Hepatic stellate cell (primary cell): Measurements from ENCODE around the gene PTRHD1.

Source experiments
- DNase-seq: peaks from one replicate; pipeline ENCODE4 v3.0.0; 2011; ENCODE audit warnings: low spot score

PTRHD1 gene

DNA sequence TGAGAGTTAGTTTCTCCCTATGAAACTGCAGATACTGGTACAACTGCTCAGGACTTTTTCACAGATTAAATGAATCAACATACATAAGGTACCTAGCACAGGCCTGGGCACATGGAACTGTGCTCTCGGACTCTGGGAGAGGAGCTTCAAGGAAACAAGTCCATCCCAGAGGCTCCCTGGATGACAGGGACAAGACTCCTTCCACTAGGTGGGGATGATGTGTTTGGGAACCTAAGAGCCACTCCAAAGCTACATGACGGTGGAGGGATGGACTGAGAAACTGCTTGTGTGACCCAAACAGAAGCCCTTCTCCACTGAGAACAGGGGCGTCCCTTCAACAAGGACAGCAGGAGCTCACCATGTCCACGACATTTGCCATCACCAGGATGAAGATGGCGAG is 37.2 kb upstream of the PTRHD1 start:
- DNase-seq, result peak; percentile 62

DNA sequence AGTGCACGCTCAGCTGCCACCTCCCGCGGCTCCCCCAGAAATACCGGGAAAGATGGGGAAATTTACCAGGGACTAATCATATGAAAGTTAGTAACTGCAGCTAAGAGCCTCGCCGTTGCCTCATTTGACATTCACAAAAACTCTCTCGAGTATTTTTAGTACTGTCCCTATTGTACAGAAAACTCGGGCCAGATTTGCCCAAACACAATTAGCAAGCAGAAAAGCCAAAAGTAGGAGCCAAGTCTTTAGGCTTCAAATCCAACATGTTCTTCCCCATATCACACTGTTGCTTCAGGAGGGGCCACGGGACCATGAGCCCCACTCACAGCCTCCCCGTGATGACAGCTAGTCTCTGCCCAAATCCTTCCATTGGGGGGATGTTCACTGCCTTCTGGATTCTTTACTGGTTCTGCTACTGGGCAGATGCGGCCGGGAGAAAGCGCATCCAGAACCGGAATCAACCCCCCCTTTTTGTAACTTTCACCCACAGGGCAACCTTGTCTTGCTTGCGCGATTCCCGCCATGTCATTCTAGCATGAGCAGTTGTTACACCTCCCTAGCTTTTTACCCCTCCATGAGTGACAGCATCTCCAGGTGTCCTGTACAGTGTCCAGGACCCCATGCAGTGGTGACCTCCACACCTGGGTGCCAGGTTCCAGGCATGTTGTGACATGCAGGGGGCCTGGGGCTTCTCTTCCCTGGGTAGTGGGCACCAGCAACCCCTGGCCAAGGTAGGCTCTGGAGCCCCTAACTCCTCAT is 35.2 kb upstream of the PTRHD1 start:
- DNase-seq, result no peak

DNA sequence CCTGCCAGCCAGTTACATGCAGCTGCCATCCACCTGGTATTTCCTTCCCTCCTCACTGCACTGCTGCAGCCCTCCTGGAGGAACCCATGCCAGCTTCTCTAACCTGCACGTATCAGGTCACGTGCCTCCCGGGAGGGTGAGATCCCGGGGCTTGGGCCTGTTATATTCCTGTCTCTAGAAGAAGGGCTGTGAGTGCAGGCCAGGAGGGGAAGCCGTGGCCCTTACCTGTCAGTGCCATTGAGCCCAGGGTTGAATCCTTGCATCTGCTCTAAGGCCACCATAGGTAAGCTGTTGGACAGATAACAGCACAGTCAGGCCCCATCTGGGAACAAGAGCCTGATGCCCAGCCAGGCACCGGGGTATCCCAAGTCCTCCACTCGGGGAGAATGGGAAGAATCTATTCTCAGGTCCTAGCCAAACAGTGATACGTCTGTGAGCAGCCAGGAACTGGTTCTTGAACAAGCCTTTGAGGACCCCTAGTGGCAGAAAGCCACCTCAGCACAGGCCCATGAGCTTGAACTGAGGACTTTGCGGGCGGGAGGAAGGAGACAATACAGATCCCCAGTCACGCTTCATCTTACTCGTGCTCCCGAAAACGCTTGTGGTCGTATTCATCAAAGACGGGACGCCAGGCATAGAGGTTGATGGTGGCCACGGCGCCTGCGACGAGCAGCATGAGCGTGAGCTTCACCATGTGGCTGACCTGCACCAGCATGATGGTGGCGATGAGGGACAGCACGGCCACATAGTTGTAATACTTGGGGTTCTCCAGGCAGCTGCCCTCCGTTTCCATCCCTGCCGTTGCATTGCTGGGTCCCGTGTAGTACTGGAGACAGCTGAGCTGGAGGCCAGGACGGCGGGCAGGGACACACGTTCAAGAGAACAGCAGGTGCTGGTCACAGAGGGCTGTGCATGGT is 34.4 kb upstream of the PTRHD1 start:
- DNase-seq, result peak; percentile 95

DNA sequence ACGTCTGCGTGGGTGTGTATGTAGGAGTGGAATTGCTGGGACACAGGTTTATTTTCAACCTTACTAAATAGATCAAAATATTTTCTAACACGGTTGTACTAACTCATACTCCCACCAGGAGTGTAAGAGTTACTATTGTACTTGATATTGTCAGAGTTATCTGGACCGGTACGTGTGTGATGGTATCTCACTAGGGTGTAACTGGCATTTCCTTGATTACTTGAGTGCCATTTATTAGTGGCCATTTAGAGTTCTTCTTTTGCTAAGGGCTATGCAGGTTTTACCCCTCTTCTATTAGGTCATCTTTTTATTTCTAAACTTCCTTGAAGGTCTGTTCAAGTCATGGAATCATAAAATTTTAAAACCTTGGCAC is 33.6 kb upstream of the PTRHD1 start:
- no peak for DNase-seq

DNA sequence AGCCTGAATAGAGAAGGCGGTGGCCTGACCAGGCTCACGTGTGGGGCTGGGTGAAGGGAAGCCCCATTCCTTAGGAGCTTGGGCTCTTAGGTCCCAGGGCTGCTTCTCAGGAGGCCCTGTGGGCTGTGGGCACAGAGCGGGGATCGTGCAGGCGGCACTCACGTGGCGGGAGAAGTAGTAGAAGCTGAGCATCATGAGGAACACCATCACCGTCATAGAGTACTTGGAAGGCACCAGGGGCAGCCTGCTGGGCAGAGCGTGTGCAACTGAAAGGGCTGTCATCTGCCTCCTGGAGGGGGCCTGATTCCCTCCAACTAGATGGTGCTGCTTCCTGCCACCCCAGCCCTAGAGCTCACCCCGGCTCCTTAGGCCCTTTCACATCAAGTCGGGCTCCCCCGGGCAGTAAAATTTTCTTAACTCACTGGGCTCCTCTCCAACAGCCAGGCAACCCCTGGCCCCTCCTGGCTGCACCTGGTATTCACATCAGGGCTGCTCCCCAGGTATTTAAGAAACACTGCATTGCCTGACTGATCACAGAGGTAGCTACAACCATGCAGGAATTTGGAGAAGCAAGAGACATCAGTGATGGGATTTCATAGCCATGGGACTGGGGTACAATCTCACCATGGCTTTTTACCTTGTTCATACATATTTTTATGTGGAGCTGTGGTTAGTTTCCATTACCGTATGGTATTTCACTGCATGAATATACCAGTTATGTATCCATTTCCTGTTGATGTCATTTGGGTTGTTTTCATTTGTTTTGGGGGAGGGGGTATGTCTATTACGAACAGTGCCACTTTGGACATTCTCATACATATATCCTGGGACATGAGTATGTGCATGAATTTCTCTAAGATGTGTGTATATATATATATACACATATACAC is 32.9 kb upstream of the PTRHD1 start:
- DNase-seq, result no peak

DNA sequence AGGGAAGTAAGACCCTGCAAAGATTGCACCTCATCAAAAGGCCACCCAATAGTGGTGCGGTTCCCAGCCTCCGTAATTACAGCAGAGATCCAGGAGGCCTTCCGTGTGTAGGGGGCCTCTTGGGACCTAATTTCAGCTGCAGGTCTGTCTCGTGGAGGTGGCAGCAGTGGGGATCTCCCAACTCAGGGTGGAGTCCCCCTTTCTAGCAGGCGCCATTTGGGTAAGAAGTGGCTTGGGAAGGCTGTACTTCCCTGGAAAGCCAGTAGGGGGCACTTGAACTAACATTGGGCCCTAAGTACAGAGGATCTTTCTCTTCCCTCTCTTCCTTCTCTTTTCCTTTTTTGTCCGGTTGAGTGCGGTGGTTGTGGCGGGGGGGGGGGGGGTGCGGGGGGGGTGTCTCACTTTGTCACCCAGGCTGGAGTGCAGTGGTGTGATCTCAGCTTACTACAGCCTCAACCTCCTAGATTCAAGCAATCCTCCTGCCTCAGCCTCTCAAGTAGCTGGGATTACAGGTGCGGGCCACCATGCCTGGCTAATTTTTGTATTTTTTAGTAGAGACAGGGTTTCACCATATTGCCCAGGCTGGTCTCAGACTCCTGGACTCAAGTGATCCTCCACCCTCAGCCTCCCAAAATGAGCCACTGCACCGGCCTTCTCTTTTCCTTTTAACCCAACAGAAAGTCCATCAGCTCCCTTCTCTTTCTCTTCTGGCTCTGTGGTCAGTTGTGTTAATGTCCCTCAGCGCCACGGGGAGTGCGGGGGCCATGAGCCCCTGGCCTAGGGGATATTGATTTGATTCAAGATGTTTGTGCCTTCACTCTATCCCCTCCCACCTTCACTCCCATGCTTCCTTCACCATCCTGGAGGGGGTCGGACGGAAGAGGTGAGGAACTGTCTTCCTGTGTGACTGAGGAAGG is 32.0 kb upstream of the PTRHD1 start:
- DNase-seq, result no peak

DNA sequence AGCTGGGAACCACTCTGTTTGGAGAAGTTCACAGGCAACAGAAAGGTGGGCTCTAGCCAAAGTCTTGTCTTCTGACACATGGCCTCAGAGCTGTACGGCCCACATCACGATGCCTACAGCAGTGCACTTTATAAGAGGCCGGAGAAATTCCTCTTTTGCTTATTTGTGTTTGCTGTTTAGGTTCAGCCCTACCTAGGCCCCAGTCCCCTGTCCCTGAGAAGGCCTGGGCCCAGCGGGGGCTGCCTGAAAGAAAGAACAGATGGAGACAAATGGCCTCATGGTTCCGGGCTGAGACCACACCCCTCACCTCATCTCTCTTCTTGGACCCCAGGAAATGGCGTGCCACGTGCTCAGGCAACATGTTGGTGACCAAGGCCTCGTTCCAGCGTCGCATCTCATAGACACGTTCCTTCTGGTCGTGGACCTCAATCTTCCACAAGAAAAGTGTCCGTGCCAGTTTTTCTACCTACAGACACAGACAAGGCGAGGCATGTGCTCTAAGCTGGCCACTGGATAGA is 30.9 kb upstream of the PTRHD1 start:
- DNase-seq, result no peak

DNA sequence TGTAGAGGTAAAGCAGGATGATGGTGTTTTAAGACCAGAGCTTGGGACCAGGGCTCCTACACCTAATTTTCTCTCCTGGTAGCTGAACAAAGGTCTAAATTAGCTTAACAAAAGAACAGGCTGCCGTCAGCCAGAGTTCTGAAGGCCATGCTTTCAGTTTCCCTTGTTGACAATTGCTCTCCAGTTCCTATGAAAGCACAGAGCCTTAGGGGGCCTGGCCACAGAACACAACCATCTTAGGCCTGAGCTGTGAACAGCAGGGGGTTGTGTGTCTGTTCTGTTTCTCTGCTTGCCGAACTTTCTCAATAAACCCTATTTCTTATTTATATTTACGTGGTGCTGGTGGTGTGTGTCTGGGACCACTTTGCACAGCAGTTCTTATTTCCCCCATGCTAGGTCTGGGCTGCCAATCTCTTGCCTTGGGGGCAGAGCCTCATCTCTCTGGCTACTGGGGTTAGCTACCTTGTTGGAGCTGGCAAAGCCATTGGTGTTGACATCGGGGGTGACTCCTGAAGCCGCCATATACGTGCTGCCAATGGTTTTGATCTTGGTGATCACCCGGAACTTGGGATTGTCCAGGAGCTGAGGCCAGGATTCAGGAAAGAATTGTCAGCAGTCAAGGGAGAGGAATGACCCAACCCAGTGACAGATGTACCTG is 29.0 kb upstream of the PTRHD1 start:
- no peak for DNase-seq

DNA sequence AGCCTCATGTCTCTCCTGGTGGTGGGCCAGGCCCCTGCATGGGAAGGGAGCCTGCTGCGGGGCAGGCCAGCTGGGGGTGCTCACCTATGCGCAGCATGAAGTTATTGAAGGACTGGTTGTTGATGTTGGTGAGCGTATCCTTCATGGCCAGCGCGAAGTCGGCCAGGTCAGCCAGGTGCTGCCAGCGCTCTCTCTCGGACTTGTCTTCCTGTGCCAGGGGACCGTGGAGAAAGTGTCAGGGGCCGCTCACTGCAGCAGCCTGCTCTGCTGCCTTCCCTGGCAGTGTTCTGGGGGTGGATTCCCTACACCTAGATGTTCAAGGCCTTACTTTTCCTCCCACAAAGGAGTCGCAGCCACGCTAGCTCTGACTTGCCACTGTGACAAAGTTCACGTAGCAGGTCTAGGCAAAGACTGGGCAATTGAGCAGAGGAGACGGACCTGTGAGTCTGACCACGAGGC is 28.3 kb upstream of the PTRHD1 start:
- DNase-seq, result no peak

DNA sequence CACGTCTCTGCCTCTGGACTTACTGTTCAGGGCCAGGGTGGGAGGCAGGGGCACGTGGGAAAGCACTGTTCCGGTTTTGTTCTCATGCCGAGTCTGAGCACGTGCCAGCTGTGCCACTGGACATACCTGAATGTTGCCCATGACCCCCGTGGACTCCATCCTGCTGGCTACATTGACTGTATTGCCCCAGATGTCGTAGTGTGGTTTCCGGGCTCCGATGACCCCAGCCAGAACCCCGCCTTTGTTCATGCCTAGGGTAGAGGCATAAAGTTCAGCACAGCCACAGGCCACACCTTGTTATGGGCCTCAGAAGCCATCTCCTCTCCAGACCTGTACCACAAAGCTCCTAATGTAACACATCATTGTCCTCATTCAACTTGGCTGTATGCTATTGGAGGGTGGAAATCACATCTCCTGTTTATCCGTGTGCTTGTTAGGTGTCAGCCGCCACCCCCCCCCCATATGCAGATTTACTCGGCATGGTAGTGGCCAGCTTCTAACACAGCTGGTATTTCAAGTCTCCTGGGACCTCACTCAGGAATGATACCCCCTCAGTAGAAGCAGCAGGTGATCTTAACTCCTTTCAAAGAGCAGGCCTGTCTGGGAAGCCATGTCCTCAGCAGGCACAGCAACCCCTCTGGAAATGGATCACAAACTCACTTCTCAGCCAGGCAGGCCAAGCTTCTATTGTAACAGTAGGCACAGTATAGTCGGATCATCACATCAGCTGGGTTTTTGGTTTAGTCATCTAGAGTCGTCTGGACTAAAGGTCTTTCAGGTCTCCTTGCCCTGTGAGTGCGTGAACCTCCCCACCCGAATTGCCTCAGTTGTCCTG is 27.6 kb upstream of the PTRHD1 start:
- DNase-seq, result no peak

DNA sequence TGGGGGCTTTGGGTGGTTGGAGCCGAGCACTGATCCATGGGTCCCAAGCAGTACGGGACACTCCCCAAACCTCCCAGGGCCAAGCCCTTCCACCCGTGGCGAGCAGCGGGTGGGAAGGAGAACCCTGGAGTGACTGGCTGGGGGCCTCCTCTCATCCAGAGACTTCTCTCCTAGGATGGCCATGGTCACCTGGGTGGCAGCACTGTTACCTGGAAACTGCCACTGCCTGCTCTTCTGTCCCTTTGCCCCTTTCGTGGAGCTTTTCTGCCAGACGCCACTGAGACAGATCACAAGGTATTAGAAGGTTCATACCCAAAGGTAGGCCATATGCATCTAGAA is 27.0 kb upstream of the PTRHD1 start:
- DNase-seq, result no peak

DNA sequence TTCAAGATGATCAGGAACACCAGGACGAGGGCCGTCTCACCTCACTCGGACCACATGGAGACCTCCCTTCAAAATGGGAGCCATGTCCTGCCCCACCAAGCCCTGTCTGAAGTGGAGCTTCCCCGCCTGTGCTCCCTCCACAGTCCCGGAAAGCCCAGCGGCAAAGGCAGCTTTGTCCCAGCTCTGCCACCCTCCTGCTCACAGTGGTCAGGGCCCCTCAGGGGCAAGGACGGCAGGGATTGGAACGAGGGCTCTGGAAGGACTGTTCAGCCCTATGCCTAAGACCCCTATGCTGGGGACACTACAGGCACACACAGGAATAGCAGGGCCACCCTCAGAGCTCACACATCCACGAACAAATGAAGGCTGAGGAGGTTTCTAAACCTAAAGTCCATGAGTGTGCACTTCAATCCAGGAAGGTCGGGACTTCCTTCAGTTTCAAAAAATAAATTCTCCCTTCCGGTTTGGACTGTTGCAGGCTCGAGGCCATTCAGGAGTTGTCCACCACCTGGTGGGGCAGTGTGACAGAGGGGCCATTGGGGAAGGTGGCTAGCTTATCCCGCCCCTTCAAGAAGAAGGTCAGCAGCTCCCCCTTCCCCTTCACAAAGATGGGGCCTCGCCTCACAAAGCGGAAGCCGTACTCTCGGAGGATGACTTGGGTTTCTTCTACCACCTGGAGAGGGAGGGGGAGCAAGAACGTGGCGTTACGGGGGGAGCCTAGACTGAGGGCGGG is 26.4 kb upstream of the PTRHD1 start:
- DNase-seq, result no peak

DNA sequence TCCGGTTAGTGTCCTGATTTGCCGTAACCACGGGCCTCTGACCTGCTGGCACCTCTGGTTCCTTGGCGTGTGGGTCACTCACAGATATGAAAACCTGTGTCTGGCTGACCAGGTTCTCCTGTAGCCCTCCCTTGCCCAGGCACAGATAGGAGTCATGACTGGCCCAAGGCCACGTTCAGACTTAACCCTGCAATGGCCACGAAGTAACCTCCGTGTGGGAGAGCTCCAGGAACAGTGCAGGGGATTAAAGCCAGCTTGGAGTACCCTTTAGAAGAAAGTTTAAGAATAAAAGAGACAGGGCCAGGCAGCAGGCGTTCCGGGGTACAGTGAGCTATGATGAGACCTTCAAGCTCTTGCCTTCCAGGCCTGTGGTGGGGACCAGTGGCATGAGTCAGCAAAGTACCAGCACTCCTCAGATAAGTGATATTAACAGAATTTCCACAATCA is 25.6 kb upstream of the PTRHD1 start:
- DNase-seq, result no peak

DNA sequence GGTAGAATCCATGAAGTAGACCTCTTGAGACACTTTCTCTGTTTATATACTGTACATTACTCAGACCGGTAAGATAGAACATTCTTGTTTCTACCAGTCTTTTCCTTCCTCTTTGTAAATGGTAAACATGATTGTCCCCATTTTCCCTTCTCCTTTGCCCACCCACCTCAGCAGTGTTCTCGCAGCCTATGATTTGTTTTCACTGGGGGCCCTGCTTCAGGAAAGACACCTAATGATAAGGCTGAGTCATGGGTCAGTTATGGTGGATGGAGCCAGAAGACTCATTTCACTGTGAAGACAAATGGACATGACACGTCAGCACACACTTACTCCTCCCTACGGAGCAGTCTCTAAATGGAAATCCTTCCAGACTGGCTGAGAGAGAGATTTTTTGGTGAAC is 23.7 kb upstream of the PTRHD1 start:
- DNase-seq, result peak; percentile 81

DNA sequence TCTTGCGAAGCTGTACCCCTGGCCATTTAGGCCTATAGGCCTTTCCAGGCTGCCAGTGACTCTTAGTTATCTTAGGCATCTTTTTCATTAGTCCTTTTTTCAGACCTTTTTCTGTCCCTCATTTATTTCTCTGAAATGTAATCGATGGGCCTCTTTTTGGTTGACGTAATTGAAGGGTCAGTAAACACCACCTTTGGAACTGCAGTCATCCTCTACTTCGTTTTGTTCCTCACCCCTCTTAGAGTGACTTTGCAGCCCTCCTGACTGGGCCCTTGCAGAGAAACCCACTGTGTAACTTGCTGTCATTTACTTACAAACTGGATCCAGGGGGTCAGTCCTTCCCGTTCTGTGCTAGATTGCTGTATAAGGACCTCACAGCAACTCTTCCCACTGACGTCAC is 23.2 kb upstream of the PTRHD1 start:
- no peak for DNase-seq

DNA sequence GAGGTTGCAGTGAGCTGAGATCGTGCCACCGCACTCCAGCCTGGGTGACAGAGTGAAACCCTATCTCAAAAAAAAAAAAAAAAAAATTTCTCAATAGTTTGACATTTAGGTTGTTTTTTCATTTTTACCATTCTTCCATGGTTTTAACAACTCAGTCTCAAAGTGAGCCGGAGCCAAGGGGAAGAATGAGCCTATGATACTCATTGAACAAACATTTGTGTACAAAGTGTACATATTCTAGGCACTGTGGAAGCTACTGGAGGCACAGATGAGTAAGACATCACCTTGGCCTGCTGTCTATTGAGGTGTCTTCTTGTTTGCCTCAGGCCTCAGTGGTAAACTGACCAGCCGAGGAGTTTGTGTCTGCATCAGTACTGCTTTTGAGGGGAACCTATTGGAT is 22.0 kb upstream of the PTRHD1 start:
- no peak for DNase-seq

DNA sequence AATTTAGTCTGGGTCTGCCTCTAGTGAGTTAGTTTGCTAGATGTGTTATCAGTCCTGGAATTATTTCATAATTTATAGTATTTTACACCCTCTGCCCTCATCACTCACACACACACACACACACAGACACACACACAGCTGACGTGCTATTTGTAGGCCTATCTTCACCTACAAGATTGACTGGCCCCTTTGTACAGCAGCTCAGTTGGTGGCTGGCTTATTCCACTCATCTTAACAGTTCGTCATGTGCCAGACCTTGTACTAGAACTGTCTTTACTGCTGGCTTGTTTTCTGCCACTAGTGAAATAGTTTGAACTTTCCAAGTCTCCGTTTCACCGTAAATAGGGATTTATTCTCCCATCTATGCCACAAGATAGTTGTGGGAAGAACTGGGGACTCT is 21.3 kb upstream of the PTRHD1 start:
- no peak for DNase-seq

DNA sequence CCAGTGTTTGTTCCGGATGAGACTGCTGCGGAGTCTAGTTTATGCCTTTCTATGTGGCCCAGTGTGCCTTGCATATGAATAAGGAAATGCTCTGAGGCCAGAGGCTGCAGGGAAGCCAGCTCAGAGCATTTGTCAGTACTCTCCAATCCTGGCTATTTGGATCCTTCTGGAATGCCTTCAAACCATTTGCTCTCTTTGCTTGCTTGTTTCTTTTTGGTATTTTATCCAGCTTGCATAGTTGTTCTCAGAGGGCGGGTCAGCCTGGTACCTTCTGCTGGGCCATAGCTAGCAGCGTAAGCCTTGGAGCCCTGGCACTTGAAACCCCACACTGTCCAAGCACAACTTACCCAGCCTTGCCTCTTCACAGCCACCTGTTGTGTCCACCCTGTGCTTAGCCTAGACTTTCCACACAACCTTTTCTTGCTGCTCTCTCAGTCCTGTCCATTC is 20.5 kb upstream of the PTRHD1 start:
- no peak for DNase-seq
